Stimulated activated CD8-positive, alpha-beta memory T cell treated with anti-CD3 and anti-CD28 coated beads, Interleukin-15, amount 100 ng/mL, for 1 hour (primary cell): ENCODE results near the gene RNF225.
"Not testable (repeated sequence)": the region's sequence is repeated elsewhere in the genome, so short reads cannot be mapped to it uniquely, and the experiment has no call there.

Experiments
- DNase-seq: peaks from one replicate; pipeline ENCODE4 v3.0.0-alpha.2; 2020; ENCODE audit warnings: low read depth

RNF225 gene

GRCh38 chr19:58409010-58409790, 13.7 kb downstream of the RNF225 start:
- no peak for DNase-seq

- no peak for DNase-seq
Observed at GRCh38 chr19:58416604-58417003, 21.1 kb downstream of the RNF225 start.

GRCh38 chr19:58417071-58417470, 21.6 kb downstream of the RNF225 start:
- no peak for DNase-seq

GRCh38 chr19:58428617-58429016, 33.2 kb downstream of the RNF225 start:
- DNase-seq, result no peak

GRCh38 chr19:58429745-58430144, 34.3 kb downstream of the RNF225 start:
- no peak for DNase-seq

- DNase-seq, result no peak
Observed at GRCh38 chr19:58434217-58434616, 38.8 kb downstream of the RNF225 start.

- DNase-seq, result peak; percentile 82
Observed at GRCh38 chr19:58439576-58440554, 44.4 kb downstream of the RNF225 start, which contains the start of gene ZNF132. ZNF132 (minus strand) TSS chr19:58440153; CDS start chr19:58439821, 332 bp downstream.

GRCh38 chr19:58440556-58440955, 45.1 kb downstream of the RNF225 start:
- DNase-seq, result no peak

GRCh38 chr19:58442986-58443385, 47.5 kb downstream of the RNF225 start:
- DNase-seq, result not testable (repeated sequence)
